Uterus (tissue), 2 donors: ENCODE measurements around the gene ZBTB46.

Experiments
- POLR2A ChIP-seq, 2 donors: fragments of 450-650 bp; IDR thresholded peaks; one replicate each; pipeline ENCODE4 v1.6.1; 2016; ENCODE audit warnings: antibody characterized with exemption in 2 of 2, mild to moderate bottlenecking in 1 of 2, moderate library complexity in 1 of 2
- TF ChIP-seq, protein P1 (sequence below), 4 experiments: fragments of 200-600 bp in 2 of 4; fragments of 450-650 bp in 2 of 4; sonication (generic) in 2 of 4; IDR thresholded peaks; one replicate each; pipeline ENCODE4 v1.5.1; 2016 to 2019; ENCODE audit warnings: antibody characterized with exemption in 4 of 4, mild to moderate bottlenecking in 2 of 4, moderate library complexity in 1 of 4

DNA sequence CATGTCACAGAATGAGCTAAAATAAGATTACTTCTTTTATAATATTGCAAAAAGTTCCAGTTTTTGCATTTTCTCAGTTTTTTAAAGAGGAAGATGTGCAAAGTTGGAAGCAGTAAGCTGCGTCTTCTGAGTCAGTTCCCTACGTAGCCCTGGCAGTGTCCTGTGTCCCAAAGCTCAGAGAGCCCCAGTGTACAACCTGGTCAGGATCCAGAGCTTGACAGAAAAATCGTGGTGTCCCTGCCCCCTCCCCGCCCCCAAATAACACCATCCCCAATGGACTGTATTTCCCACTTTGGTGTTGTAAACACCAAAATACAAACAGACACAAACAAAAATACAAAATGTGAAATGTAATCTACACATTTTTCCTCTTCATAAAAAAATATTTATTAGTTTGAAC is 86.9 kb downstream of the ZBTB46 start:
- TF ChIP-seq, protein P1, sequence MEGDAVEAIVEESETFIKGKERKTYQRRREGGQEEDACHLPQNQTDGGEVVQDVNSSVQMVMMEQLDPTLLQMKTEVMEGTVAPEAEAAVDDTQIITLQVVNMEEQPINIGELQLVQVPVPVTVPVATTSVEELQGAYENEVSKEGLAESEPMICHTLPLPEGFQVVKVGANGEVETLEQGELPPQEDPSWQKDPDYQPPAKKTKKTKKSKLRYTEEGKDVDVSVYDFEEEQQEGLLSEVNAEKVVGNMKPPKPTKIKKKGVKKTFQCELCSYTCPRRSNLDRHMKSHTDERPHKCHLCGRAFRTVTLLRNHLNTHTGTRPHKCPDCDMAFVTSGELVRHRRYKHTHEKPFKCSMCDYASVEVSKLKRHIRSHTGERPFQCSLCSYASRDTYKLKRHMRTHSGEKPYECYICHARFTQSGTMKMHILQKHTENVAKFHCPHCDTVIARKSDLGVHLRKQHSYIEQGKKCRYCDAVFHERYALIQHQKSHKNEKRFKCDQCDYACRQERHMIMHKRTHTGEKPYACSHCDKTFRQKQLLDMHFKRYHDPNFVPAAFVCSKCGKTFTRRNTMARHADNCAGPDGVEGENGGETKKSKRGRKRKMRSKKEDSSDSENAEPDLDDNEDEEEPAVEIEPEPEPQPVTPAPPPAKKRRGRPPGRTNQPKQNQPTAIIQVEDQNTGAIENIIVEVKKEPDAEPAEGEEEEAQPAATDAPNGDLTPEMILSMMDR (IDR thresholded peaks at IDR 0.05), result no peak
- TF ChIP-seq POLR2A (IDR thresholded peaks at IDR 0.05), result no peak
